ENCODE measurements around the gene MAD1L1.

MAD1L1 gene

DNA sequence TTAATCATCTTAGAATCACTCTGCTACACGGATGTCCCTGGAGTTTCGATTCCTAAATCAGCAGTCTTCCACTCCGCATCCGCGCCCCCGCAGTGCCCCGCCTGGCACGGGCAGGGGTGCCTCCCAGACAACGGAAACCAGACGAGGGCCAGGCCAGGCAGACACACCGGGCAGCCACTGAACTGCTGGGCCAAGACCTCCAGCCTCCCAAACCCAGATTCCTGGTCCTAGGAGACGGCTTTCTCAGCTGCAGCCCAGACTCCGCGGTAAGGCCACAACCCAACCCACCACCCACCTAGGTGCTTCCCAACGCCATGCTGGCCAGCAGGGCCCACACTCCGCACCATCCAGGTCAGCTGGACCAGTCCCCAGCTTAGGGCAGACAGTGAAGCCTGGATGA lies 33.2 kb downstream of the MAD1L1 start:
- Histone ChIP-seq H3K4me3 (ENCODE audit: low read depth, low read length) (no peak overlapping the region), H3K27me3 (ENCODE audit: control insufficient read depth, insufficient read depth, low read length) (no peaks in the 10 kb centered on the region), H3K9me3 (ENCODE audit: control insufficient read depth, insufficient read depth, low read length) (peaks cover 7% of the 10 kb centered on the region), H3K36me3 (ENCODE audit: control insufficient read depth, insufficient read depth, low read length) (peaks cover 43% of the 10 kb centered on the region), H3K4me1 (ENCODE audit: control insufficient read depth, insufficient read depth, low read length) (no peaks in the 10 kb centered on the region), H3K9ac (ENCODE audit: low read depth, low read length) (no peak overlapping the region), H3K27ac (ENCODE audit: low read depth, low read length) (no peak overlapping the region)

DNA sequence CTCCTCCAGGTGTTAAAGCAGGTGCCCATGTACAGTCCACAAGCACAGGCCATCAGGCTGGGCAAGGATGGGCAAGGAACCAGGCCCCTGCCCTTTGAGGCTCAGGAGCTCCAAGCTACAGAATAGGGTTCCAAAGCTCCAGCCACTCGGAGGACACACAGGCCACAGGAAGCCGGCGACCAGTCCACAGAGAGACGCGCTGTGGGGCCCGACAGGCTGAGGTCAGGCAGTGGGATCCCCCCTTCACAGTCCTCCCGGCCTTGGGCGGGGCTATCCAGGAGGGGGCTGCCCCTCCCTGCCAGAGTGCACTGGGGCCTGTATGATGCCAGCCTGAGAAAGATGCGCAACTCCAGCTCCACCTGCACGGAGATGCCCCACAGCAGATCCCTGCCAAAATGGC lies 34.0 kb downstream of the MAD1L1 start:
- Histone ChIP-seq H3K36me3 (ENCODE audit: control insufficient read depth, insufficient read depth, low read length) (peaks cover 40% of the 10 kb centered on the region), H3K9me3 (ENCODE audit: control insufficient read depth, insufficient read depth, low read length) (peaks cover 7% of the 10 kb centered on the region), H3K9ac (ENCODE audit: low read depth, low read length) (no peak overlapping the region), H3K4me1 (ENCODE audit: control insufficient read depth, insufficient read depth, low read length) (no peaks in the 10 kb centered on the region), H3K27ac (ENCODE audit: low read depth, low read length) (no peak overlapping the region), H3K4me3 (ENCODE audit: low read depth, low read length) (no peak overlapping the region), H3K27me3 (ENCODE audit: control insufficient read depth, insufficient read depth, low read length) (no peaks in the 10 kb centered on the region)

DNA sequence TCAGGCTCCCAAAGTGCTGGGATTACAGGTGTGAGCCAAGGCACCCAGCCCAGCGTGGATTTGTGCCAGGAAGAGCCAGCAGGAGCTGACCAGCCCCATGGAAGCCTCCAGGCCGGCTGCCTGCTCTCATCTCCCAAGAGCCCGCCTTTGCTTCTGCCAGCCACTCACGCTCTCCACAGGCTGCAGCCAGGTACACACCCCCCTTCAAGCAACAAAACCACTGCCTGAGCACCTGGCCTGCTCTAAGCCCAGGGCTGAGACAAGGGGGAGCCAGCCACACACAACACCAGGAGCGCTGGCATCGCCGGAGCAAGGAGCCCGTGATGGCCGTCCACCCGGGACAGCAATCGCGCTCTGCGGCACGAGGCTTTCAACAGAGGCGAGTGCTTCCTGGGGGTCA lies 34.5 kb downstream of the MAD1L1 start:
- Histone ChIP-seq H3K9me3 (ENCODE audit: control insufficient read depth, insufficient read depth, low read length) (peaks cover 7% of the 10 kb centered on the region), H3K36me3 (ENCODE audit: control insufficient read depth, insufficient read depth, low read length) (peaks cover 40% of the 10 kb centered on the region), H3K27ac (ENCODE audit: low read depth, low read length) (no peak overlapping the region), H3K9ac (ENCODE audit: low read depth, low read length) (no peak overlapping the region), H3K4me3 (ENCODE audit: low read depth, low read length) (no peak overlapping the region), H3K27me3 (ENCODE audit: control insufficient read depth, insufficient read depth, low read length) (no peaks in the 10 kb centered on the region), H3K4me1 (ENCODE audit: control insufficient read depth, insufficient read depth, low read length) (no peaks in the 10 kb centered on the region)

DNA sequence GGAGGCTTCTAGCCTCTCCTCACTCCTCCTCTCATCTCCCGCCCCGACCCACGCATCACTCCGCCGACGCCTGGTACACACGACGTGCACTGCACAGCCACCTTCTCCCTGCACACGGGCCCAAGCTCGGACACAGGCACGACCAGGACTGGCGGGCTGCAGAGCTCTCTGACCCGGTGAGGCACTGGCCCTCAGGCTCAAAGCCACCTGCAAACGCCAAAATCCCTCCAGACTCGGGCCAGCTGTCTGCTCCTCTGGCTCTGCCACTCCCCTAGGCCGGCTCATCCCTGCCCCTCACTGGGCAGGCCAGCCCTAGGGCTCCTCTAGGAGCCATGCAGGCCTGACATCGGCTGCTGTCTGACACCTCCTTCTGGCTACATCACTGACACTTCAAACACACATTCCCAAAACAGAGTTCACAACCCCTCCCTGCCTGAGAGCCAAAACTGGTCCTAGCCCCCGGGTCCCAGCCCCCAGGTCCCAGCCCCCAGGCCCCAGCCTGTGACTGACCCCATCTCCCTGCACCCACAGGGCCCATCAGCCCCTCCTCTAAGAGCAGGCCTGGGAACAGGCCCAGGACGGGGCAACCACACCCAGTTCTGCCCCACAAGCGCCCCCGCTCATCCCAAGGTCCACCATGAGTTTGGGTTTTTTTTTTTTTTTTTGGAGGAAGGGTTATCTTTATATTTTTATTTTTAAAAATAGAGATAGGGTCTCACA lies 35.1 kb downstream of the MAD1L1 start:
- Histone ChIP-seq H3K4me1 (ENCODE audit: control insufficient read depth, insufficient read depth, low read length) (no peaks in the 10 kb centered on the region), H3K27me3 (ENCODE audit: control insufficient read depth, insufficient read depth, low read length) (no peaks in the 10 kb centered on the region), H3K27ac (ENCODE audit: low read depth, low read length) (no peak overlapping the region), H3K4me3 (ENCODE audit: low read depth, low read length) (no peak overlapping the region), H3K9me3 (ENCODE audit: control insufficient read depth, insufficient read depth, low read length) (peaks cover 7% of the 10 kb centered on the region), H3K36me3 (ENCODE audit: control insufficient read depth, insufficient read depth, low read length) (peaks cover 40% of the 10 kb centered on the region), H3K9ac (ENCODE audit: low read depth, low read length) (no peak overlapping the region)

DNA sequence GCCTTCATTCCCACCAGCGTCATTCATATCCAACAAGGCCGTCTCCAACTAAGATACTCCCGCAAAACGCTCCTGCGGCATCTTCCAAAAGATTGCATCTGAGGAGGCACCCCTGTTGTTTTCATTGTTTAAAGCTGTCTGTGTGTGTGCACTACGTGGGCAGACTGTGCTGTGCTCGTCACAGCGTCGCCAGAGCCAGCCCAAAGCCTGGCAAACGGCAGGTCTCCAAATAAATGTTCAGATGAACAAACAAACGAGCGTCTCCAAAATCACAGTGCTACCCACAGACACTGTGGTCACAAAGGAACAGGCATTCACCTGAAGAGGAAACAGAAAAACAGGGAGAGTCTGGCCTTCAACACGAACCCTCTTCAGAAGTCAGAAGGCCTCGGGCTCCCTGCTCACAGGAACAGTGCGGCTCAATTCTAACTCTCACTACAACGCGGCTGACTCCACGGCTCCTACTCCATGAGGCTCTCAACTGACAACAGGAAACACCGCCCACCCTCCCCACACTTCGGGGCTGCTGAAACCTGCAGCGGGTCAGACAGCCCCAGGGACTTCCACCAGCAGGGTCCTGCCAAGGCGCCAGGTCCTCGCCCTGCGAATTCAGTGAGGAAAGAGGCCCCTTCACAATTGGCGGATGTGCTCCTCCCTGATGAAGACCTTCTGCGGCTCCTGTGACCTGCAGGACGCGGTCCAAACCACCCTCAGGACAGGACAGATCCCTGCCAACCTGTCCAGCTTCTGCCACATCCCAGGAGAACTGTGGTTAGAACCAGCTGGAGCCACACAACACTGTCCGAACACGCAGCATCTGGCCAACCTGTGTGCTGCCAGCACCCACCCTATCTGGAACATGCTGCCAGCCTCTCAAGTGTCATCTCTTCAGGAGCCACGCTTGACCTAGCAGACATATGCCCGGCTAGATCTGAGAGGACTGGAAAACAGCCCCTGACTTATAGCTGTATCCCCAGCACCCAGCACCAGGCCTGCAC lies 36.1 kb downstream of the MAD1L1 start:
- H3K27ac ChIP-seq (ENCODE audit: low read depth, low read length): no peak overlapping the region
- H3K36me3 ChIP-seq (ENCODE audit: control insufficient read depth, insufficient read depth, low read length): peaks cover 40% of the 10 kb centered on the region
- H3K9ac ChIP-seq (ENCODE audit: low read depth, low read length): no peak overlapping the region

DNA sequence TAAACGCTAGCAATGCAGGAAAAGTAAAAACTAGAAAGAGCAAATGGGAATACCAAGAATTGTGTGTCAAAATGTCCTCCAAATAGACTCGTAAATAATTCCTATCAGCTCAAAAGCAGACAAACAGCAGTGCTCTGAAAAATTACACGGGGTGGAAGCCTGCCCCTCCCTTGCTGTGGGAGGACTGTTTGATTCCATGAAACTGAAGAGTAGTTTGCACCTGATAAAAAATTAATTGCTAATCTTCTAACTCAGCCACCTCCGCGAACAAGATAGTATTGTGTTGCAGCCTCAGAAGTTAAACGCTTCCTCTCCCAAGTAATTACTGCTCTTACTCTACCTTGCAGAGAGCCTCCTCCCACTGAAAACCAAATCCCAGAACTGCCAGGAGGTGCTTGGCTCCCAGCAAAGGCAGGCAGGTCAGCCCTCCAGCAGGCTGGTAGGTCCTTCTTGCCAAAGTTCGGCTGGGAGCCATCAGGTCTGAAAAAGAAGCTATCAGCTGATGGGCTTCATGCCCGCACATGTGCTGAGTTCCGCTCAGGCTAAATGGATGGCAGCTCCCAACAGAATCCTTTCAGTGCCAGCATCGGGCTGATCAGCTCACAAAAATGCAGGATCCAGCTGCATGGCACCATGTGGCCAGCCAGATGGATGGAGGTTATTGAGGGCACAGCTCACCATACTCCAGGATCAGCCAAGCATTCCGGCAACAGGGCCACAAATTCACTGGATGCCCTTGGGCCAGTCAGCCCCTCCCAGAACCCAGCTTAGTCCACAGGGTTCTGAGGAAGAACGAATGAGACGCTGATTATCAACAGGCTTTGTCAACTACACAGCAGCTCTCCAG lies 37.1 kb downstream of the MAD1L1 start:
- peaks cover 39% of the 10 kb centered on the region for H3K36me3 ChIP-seq (ENCODE audit: control insufficient read depth, insufficient read depth, low read length)
- H3K27me3 ChIP-seq (ENCODE audit: control insufficient read depth, insufficient read depth, low read length): no peaks in the 10 kb centered on the region
- H3K4me3 ChIP-seq (ENCODE audit: low read depth, low read length): no peak overlapping the region
- H3K27ac ChIP-seq (ENCODE audit: low read depth, low read length): no peak overlapping the region
- no peaks in the 10 kb centered on the region for H3K4me1 ChIP-seq (ENCODE audit: control insufficient read depth, insufficient read depth, low read length)
- no peak overlapping the region for H3K9ac ChIP-seq (ENCODE audit: low read depth, low read length)
- H3K9me3 ChIP-seq (ENCODE audit: control insufficient read depth, insufficient read depth, low read length): peaks cover 7% of the 10 kb centered on the region

More for the DNA sequence above, 36.1 kb downstream of the MAD1L1 start:
- no peaks in the 10 kb centered on the region for H3K27me3 ChIP-seq (ENCODE audit: control insufficient read depth, insufficient read depth, low read length)
- H3K4me1 ChIP-seq (ENCODE audit: control insufficient read depth, insufficient read depth, low read length): no peaks in the 10 kb centered on the region
- no peak overlapping the region for H3K4me3 ChIP-seq (ENCODE audit: low read depth, low read length)
- H3K9me3 ChIP-seq (ENCODE audit: control insufficient read depth, insufficient read depth, low read length): peaks cover 7% of the 10 kb centered on the region

DNA sequence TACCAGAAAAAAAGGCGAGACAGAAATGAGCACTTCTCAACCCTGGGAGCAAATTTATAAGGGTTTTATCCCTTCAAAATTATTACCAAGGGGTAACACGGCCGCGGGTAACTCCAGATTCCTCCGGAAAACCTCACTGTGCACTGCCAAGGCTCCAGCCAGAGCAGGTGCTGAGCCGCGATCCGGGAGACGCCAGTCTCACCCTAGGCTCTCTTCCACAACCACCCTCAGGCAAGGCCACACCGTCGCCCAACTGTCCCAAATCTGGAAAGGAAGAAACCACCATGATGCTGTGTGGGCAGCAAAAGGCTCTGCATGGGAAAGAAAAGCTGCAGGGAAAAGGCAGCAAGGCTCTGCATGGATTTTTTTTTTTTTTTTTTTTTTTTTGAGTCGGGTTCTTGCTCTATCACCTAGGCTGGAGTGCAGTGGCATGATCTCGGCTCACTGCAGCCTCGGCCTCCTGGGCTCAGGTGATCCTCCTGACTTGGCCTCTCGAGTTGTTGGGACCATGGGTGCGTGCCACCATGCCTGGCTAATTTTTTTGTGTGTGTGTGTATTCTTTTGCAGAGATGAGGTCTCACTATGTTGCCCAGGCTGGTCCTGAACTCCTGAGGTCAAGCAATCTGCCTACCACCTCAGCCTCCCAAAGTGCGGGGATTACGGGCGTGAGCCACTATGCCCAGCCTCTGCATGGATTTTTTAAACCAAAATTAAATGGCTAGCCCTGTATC lies 39.0 kb downstream of the MAD1L1 start:
- H3K4me3 ChIP-seq (ENCODE audit: low read depth, low read length): no peak overlapping the region
- H3K27me3 ChIP-seq (ENCODE audit: control insufficient read depth, insufficient read depth, low read length): no peaks in the 10 kb centered on the region
- H3K36me3 ChIP-seq (ENCODE audit: control insufficient read depth, insufficient read depth, low read length): peaks cover 20% of the 10 kb centered on the region
- no peak overlapping the region for H3K9ac ChIP-seq (ENCODE audit: low read depth, low read length)
- H3K27ac ChIP-seq (ENCODE audit: low read depth, low read length): no peak overlapping the region
- H3K4me1 ChIP-seq (ENCODE audit: control insufficient read depth, insufficient read depth, low read length): no peaks in the 10 kb centered on the region
- peaks cover 15% of the 10 kb centered on the region for H3K9me3 ChIP-seq (ENCODE audit: control insufficient read depth, insufficient read depth, low read length)

DNA sequence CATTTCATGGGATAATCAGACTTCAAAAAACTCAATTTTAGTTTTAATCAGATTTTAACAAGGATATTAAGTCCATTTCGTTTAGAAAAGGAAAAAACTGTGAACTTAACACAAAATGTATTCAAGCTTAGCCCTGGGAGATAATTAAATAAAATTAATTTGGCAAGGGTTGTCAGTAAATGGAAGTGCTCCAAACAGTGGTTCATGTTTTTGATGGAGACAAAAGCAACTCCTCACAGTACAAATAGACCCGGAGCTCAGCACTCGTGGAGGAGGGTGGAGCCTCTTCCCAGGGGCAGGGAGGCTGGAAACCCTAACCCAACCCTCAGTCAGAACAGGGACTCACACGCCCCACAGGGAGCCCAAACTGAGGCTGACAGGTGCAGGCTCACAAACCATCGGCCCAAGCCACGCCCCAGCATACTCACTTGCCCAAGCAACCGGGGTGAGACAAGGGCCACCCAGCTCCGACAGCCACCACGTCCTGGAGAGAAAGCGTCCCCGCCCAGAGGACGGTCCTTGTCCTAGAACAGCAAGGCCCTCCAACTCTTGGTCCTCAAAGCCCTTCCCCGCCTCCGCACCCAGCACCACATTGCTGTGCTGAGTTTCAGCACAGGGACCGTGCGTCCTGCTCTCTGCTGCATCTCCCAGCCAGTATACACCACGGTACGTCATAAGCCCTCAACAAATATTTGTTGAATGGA lies 39.8 kb downstream of the MAD1L1 start:
- H3K4me3 ChIP-seq (ENCODE audit: low read depth, low read length): no peak overlapping the region
- peaks cover 15% of the 10 kb centered on the region for H3K9me3 ChIP-seq (ENCODE audit: control insufficient read depth, insufficient read depth, low read length)
- no peaks in the 10 kb centered on the region for H3K4me1 ChIP-seq (ENCODE audit: control insufficient read depth, insufficient read depth, low read length)
- no peak overlapping the region for H3K9ac ChIP-seq (ENCODE audit: low read depth, low read length)
- H3K27ac ChIP-seq (ENCODE audit: low read depth, low read length): no peak overlapping the region
- H3K36me3 ChIP-seq (ENCODE audit: control insufficient read depth, insufficient read depth, low read length): peaks cover 19% of the 10 kb centered on the region
- H3K27me3 ChIP-seq (ENCODE audit: control insufficient read depth, insufficient read depth, low read length): no peaks in the 10 kb centered on the region

DNA sequence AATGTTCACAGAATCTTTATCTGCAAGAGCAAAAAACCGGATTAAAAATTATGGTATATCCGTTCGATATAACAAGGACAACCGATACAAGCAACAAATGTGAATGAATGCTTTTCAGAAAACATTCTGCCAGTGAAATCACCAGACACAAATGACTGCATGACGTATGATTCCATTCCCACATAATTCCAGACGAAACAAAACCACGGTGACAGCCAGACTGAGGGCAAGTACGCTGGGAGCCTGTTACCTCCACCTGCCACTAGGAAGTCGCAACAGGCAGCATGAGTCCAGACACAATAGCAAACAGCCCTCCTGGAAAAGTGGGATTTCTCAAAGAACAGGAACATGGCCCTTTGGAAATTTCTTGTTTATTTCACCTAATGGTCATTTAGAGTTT lies 41.7 kb downstream of the MAD1L1 start:
- Histone ChIP-seq H3K27ac (ENCODE audit: low read depth, low read length) (no peak overlapping the region), H3K9me3 (ENCODE audit: control insufficient read depth, insufficient read depth, low read length) (peaks cover 15% of the 10 kb centered on the region), H3K27me3 (ENCODE audit: control insufficient read depth, insufficient read depth, low read length) (no peaks in the 10 kb centered on the region), H3K36me3 (ENCODE audit: control insufficient read depth, insufficient read depth, low read length) (peaks cover 8% of the 10 kb centered on the region), H3K4me1 (ENCODE audit: control insufficient read depth, insufficient read depth, low read length) (no peaks in the 10 kb centered on the region), H3K4me3 (ENCODE audit: low read depth, low read length) (no peak overlapping the region), H3K9ac (ENCODE audit: low read depth, low read length) (no peak overlapping the region)

DNA sequence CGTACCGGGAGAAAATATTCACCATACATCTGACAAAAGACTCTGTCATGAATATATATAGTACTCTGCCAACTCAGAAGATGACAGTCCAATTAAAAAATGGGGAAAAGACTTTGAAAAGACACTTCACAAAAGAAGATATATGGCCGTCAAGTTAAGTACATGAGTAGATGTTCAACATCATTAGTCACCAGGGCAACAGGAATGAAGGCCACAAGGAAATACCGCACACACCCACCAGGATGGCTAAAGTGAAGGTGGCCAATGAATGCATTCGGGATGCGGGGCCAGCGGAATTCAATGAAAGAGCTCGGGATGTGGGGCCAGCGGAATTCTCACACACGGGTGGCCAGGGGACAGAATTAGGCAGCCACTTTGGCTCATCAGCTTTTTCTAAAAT lies 42.2 kb downstream of the MAD1L1 start:
- H3K36me3 ChIP-seq (ENCODE audit: control insufficient read depth, insufficient read depth, low read length): peaks cover 3% of the 10 kb centered on the region
- no peaks in the 10 kb centered on the region for H3K4me1 ChIP-seq (ENCODE audit: control insufficient read depth, insufficient read depth, low read length)
- H3K9ac ChIP-seq (ENCODE audit: low read depth, low read length): no peak overlapping the region
- H3K27ac ChIP-seq (ENCODE audit: low read depth, low read length): no peak overlapping the region
- peaks cover 13% of the 10 kb centered on the region for H3K9me3 ChIP-seq (ENCODE audit: control insufficient read depth, insufficient read depth, low read length)
- no peaks in the 10 kb centered on the region for H3K27me3 ChIP-seq (ENCODE audit: control insufficient read depth, insufficient read depth, low read length)
- no peak overlapping the region for H3K4me3 ChIP-seq (ENCODE audit: low read depth, low read length)
